IPS-11a (cell line): Measurements from ENCODE around the gene FOXJ3.

Experiments
- H3K4me3 ChIP-seq: one replicate; pipeline ENCODE4 v1.5.1; 2013; ENCODE audit warnings: low read depth, low read length, control low read depth

Gene FOXJ3

DNA sequence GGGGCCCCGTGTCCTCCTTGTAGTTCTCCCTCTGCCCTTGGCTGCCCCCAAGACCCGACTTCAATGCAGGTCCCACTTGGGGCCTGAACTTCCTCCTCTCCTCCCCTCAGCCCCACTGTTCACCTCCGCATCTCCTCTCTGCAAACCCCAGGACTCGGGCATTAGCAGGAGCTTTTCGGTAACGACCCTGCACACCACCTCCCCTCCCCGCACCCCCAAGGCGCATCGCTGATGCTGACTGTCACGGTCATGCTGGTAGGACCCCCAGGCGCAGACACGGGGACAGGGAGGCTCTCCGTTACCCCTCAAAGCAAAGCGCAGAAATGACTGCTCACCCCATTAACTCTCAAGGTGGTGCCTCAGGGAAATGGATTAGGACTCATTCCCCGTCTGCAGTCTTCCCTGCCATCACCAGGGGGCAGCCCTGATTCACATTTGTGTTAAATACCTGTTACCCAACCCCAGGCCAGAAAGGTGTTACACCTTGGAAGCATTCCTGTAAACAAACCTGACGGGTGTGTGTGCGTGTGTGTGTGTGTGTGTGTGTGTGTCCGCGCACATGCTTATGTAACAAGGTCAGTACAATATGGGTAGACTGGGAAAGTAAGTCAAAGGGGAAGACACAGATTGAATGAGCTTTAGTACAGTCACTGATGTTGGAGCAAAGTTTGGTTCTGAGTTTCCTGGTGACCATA is 188.3 kb downstream of the FOXJ3 start:
- H3K4me3 ChIP-seq = no peak overlapping the region

DNA sequence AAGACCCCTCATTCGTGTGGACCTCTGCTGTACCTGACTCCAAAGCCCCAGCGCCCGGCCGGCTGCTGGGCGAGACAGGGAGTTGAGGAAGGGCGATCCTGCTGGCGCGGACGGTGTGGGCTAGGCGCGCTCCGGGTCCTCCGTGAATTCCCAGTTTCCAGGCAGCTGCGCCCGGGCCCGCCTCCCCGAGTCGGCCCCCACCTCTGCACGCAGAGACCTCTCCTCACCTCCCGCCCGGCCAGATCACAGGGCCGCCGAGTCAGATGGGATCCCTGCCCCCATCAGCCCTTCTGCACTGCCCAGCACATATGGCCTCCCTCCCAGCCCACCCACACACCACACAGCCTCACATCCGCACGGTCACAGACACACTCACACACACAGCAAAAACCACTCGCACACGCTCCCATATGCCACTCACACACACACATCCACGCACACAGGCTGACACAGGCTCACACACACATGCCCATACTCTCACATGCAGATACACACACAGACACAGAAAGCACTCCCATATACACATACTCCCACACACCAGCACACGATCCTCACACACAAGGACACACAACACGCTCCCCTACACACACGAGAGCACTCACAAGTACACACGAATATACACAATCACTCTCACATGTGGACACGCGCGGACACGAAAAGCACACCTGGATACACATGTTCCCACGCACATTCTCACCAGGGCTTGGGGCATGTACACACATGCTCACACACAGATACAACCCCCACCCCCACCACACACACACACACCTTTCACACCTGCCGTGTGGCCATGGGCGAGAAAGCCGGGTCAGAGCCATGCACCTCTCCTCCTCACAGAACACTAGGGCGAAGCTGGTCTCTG is 189.0 kb downstream of the FOXJ3 start:
- no peak overlapping the region for H3K4me3 ChIP-seq

DNA sequence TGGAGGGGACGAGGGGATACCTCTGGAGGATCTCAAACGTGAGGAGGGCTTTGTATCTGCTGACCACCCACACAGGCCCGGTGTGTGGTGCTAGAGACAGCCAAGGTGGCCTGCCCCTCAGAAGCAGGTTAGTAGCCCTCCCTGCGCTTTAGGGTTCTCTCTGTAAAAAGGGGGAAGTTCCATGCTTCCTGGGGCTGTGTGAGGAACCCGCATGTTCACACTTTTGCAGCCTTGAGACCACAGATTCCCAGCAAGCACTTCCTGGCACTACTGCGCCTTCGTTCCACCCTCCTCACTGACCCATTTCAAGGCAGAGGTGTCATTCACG is 189.7 kb downstream of the FOXJ3 start:
- H3K4me3 ChIP-seq = no peak overlapping the region

DNA sequence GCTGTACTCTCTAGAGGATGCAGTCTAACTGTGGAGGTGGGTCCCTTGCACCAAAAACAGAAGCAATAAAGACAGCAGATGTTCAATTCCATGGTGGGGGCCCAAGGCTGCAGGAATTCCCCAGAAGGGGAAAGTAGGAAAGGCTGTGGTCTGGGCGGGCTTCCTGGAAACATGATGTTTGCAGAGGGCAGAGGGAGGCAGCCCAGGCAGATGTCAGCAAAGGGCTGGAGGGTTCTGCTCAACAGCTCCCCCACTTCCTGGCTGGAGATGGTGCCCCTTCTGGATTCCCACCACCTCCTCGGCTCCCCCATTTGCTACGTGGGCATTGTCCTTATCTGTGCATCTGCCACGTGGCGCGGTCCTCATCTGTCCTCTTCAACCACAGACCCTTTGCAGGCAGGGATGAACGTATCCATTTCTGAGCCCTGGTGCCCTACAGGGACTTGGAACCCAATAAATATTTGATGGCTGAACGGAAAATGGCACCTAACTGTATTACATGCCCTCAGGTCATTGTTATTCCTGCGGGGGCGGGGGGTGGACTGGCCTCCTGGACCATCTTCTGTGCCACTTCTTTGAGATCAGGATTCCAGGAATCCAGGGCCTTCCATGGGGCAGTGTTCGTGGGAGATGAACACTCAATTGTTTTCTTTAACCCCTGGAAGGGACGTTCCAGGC is 190.2 kb downstream of the FOXJ3 start:
- H3K4me3 ChIP-seq = no peak overlapping the region

DNA sequence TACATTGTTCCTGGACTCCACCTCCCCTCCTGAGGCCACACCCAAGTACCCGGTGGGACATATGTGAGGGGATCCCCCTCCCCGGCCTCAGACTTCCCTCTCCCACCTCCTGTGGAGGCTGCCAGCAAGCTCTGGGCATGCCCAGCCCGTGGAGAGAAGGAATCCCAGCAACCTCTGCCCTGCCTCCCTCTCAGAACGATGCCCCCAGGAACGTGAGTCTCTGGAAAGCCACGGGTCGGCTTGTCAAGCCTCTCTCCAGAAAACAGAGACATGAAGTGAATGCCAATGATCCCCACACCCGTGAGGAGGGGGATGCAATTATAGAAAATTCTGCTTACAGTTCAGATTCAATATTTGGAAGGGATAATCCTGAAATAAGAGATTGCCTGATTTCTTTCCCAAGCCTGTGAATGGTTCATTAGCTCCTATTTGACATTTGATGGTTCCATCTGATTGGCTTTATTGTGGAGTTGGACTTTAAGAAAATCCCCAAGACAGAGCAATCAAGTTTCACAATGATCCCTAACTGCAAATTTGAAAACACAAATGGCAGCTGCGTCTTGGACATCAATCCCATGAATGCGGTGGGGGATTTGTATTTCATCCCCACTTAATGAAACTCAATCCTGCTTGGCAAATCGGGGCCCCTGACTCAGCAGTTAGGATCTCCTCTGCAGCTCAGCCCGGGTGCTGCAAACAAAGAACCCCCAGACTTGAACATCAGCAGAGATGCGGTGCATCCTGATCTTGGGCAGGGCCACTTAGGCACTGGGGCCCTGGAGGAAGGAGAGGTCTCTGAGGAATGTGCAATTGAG is 190.9 kb downstream of the FOXJ3 start:
- no peak overlapping the region for H3K4me3 ChIP-seq

DNA sequence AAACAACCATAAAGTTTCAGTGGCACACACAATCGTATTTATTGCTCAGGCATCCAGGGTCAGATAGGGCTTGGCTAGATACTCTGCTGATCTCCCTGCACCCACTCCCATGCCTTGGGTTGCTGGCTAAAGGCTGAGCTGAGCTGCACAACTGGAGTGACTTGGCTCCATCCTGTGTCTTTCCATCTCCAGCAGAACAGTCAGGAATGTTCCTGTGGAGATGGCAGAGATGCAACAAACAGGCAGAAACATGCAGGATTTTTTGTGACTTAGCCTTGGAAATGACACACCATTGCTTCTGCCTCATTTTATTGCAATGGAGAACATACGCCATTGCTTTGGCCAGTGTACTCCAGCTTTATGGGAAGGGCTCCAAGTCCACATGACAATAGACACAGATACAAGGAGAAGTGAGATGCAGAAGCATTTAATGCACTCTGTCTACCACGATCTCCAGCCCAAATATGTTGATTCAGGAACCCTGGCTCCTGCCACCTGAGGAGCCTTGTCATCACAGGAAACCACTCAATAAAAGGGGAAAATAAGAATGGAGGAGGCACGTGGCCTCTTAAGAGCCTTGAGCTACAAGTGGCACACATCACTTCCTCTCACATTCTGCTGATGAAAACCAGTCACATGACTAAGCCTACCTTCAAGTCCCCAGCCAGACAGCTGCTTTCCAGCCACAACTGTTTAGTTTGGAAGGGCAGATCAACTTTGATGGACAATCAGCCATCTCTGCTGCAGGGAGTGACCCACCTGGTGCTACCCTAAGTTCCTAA is 191.9 kb downstream of the FOXJ3 start:
- H3K4me3 ChIP-seq = no peak overlapping the region

DNA sequence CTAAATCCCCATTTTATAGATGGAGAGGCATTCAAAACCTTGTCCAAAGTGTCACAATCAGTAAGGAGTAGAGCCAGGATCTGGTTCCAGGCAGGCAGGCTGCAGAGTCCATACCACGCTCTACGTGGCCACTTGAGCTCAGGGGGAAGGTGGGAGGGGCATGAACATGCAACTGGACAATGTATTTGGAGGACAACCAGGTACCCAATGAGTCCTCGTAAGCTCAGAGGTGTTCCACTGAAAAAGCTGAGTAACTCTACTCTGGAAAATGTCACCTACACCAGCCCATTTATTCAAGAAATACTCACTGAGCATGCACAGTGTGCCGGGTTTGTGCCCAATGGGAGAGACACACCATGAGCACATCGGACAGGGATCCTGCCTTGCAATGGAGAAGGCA is 193.1 kb downstream of the FOXJ3 start:
- H3K4me3 ChIP-seq = no peak overlapping the region

DNA sequence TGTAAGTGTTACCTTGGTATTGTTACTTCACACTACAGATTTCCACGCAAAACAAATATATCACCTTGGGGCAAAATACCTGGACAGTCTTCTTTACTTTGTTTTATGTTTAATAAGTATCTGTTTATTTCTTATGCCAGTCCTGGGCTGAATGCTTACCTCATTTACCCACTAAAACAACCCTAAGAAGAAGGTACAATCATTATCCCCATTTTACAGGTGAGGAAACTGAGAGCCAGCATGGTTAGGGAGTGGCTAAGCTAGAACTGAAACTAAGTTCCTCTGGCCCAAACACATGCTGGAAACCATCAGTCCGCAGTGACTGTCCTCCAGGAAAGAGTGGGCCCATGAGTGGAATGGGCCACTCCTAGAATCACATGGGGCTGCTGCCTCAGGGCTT is 194.8 kb downstream of the FOXJ3 start:
- H3K4me3 ChIP-seq = no peak overlapping the region

DNA sequence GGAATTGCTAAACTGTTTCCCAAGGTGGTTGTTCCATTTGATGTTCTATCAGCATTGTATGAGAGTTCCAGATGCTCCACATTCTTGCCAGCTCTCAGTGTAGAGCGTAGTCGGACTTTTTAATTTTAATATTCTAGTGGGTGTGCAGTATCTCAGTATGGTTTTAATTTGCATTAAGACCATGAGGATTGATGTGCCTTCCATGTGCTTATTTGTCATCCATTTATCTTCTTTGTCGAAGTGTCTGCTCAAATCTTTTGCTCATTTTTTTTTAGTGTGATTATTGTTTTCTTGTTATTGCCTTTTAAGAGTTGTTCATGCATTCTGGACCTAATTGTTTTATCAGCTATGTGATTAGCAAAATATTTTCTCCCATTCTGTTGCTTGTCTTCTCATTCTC is 195.6 kb downstream of the FOXJ3 start:
- no peak overlapping the region for H3K4me3 ChIP-seq

DNA sequence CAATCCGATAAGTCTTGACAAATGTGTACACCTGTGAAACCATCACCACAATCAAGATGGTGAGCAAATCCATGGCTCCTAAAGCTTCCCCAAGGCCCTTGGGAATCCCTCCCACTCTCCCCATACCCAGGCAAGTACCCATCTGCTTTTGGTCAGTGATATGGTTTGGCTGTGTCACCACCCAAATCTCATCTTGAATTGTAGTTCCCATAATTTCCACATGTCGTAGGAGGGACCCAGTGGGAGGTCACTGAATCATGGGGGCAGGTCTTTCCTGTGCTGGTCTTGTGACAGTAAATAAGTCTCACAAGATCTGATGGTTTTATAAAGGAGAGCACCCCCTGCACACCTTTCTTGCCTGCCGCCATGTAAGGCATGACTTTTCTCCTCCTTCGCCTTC is 196.4 kb downstream of the FOXJ3 start:
- H3K4me3 ChIP-seq = no peak overlapping the region

DNA sequence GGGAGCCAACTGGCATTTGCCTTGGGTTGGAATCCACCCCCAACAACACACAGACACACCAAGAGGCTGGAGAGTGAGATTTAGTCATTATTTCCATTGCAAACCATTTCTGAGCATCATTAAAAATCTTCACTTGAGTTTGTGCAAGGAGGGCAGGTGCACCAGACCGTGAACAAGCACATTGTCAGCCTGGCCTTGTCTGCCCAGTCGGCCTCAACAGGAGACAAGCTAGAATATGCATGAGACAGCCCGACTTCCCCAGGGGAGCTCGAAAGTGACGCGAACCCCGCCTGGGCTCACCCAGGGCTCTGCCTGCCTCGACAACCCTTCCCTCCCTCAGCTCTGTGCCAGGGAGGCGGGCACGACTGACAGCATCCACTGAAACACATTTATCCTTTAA is 197.3 kb downstream of the FOXJ3 start:
- no peak overlapping the region for H3K4me3 ChIP-seq

DNA sequence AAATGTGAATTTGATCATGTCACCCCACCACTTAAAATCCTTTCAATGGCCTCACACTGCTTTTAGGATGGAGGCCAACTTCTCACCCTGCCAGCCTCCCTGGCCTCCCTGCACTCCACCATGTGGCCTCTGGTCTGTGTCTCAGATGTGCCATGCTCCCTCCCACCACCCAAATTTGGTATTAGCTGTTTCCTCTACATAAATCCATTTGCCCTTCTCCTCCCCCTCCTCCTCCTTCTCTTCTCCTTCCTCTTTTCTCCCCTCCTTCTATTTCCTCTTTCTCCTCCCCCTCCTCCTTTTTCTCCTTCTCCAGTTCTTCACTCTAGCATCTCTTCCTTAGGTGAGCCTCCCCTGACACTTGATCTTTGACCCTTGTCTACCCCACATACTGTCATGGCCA is 198.6 kb downstream of the FOXJ3 start:
- no peak overlapping the region for H3K4me3 ChIP-seq

DNA sequence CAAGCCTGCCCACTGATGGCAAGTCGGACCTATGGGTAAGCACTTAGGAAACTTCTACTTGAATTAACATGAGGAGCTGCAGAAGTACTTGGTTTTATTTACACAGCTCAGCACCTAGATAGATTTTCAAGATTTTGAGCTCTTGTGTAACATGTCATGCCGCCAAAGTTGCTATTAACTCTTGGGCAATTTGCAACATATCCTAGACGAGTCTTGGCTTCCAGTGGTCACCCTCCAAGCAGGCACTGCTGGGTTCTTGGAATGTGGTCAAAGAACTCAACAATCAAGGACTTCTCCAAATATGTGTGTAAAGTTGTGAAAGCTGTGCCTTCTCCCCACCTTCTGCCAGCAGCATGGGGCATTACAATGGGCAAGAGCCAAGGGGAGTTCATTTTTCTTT is 199.6 kb downstream of the FOXJ3 start:
- H3K4me3 ChIP-seq = no peak overlapping the region

DNA sequence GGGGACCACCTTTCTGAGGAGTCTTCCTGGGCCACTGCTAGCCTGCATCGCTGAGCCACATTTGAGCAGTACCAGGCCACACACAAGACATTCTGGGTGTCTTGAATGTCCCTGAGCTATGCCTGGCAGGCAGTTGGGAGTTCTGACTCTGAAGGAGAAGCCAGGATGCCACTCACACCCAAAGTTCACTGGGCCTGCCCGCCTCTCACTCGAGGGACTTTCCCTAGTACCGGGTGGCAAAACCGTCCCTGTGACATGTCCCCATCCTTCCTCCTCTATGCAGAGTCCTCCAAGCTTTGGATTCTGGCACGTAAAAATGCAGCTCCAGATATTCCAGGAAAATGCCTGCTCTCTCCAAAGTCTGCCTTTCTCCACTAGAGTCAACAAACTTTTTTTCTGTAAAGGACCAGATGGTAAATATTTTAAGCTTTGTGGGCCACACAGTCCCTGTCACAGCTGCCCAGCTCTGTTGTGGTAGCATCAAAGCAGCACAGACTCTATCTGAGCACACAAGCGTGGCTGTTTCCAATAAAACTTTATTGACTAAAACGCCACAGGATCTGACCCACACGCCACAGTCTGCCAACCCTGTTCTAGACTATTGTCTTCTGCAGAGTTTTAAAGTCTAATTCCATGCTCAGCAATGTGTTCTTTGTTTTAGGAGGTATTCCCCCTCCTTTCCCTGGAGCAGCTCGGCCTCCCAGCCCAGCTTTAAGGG is 201.1 kb downstream of the FOXJ3 start:
- no peak overlapping the region for H3K4me3 ChIP-seq

DNA sequence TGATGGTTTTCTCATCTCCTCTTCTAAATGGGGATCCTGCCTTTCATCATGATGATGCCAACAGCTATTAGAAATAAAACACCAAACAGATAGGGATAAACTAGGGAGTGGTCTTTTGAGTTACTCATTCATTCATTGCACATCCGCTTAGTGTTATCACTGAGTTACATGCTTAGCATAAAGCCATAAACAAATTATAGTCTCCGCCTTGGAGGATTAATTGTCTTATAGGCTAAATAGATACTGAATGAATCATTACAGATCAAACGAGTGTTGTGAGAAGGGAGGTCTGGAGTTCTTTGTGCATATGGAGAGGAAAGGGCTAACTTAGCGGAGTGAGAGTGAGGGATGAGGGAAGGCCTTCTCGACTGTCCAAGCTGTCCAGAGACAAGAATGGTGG is 201.6 kb downstream of the FOXJ3 start:
- no peak overlapping the region for H3K4me3 ChIP-seq

DNA sequence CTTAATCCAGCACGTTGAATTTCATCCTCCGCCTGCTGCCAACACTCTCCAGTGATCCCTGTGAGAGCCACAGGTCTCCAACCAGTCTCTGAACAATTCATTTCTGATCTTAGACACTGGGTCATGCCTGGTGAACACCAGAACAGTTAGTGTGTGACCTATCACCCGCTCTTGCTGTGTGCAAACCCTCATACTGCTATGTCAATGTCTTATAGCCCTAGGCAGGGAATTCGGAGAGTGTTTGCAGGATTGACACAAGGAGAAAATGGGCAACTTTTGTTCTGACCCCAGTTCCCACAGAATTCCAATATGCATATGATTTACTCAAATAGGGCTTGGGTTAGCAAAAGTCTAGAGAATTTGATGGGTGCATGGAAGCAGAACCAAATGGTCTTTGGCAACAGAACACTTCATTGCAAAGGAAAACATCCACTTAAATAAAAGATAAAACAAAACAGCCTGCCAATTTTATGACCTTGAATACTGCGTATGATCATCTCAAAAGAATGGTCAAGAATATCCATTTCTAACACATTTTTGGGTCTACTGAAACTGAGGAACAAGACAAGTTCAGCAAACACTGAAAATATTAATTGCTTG is 204.9 kb downstream of the FOXJ3 start:
- no peak overlapping the region for H3K4me3 ChIP-seq

DNA sequence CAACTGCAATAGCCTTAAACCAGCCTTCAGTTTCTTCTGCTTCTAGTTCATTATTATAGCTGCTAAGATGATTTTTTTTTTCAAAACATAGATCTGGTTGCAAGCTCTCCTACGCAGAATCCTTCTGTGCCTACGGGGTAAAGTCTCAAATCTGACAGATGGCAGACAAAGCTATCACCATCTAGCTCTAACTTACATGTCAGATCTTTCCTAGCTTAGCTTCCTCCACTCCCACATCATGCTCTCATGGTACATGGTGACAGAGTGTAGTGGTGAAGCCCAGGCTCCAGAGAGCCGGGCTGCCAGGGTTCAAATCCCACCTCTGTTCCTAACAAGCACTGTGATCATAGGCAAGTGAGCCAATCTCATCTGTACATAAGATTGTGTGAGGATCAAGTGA is 206.1 kb downstream of the FOXJ3 start:
- no peak overlapping the region for H3K4me3 ChIP-seq

DNA sequence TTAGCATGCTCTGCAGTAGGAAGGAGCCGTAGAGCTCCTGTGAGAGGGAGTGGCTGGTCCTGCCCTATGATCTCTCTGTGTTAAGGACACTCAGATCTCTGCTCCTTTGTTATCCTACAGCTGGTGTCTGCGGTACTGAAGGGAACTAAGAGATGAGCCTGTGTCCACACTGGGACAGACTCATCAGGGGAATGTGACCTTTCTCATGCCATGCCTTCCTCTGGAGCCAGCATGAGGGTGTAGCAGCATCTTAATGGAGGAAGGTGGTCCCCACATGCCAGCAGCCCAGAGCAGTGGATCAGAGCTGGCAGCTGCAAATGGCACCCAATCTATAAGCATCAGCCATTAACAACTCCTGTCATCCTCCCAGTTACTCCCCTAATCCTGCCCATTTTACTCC is 206.5 kb downstream of the FOXJ3 start:
- no peak overlapping the region for H3K4me3 ChIP-seq

DNA sequence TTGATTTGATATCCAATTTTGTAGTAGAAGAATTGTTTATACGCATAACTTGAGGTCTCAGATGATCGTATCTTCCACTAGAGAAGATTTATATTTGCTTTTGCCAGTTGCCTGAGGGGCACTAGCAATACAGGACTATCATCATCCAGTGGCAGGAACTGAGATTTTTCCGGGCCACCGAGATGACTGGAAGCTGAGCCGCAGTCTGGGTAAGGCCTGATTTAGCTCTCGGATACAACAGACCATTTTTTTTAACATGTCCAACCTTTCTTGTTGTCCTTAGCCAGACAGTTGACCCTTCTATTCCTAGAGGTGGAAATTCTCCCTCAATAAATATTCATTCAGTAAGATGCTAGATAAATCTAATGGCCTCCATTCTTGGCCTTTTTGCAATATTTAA is 207.3 kb downstream of the FOXJ3 start:
- H3K4me3 ChIP-seq = no peak overlapping the region
